ENCODE measurements around the gene SPOCK1.

The SPOCK1 gene

GRCh38 chr5:137410234-137411010 is 88.7 kb downstream of the SPOCK1 start:
- CTCF ChIA-PET = interaction anchor here (1.0 kb wide), 1 partner anchor 59 kb away, joined by 3 read pairs; no protein-coding TSS in a partner anchor
- no peak for TF ChIP-seq CTCF (IDR thresholded peaks at IDR 0.05; ENCODE audit: control extremely low read depth, extremely low read depth, low read depth, missing control alignments)
- POLR2A ChIA-PET = no interaction called here
- no peak for DNase-seq (ENCODE audit: extremely low spot score)

GRCh38 chr5:137409736-137410135 is 89.4 kb downstream of the SPOCK1 start:
- CTCF ChIA-PET = interaction anchor here (1.0 to 1.4 kb wide), 2 partner anchors 51 to 59 kb away, joined by 3 to 5 read pairs; no protein-coding TSS in a partner anchor
- POLR2A ChIA-PET = no interaction called here
- no peak for DNase-seq (ENCODE audit: extremely low spot score)
- TF ChIP-seq CTCF (IDR thresholded peaks at IDR 0.05; ENCODE audit: control extremely low read depth, extremely low read depth, low read depth, missing control alignments) = no peak

GRCh38 chr5:137407090-137407489 is 92.0 kb downstream of the SPOCK1 start:
- POLR2A ChIA-PET = no interaction called here
- CTCF ChIA-PET = interaction anchor here (1.0 to 1.5 kb wide), 3 partner anchors 8 to 36 kb away, joined by 3 to 4 read pairs (median 3); no protein-coding TSS in a partner anchor
- TF ChIP-seq CTCF (IDR thresholded peaks at IDR 0.05; ENCODE audit: control extremely low read depth, extremely low read depth, low read depth, missing control alignments) = no peak
- DNase-seq (ENCODE audit: extremely low spot score) = no peak

- TF ChIP-seq CTCF (IDR thresholded peaks at IDR 0.05; ENCODE audit: control extremely low read depth, extremely low read depth, low read depth, missing control alignments) = no peak
- ChIA-PET CTCF (interaction anchor here (0.9 to 1.1 kb wide), 2 partner anchors 61 to 84 kb away, joined by 3 to 4 read pairs; no protein-coding TSS in a partner anchor), POLR2A (no interaction called here)
- no peak for DNase-seq (ENCODE audit: extremely low spot score)
Measured at GRCh38 chr5:137405393-137405792, 93.7 kb downstream of the SPOCK1 start.

GRCh38 chr5:137403869-137404268 is 95.3 kb downstream of the SPOCK1 start:
- no peak for DNase-seq (ENCODE audit: extremely low spot score)
- POLR2A ChIA-PET = no interaction called here
- CTCF ChIA-PET = no interaction called here
- no peak for TF ChIP-seq CTCF (IDR thresholded peaks at IDR 0.05; ENCODE audit: control extremely low read depth, extremely low read depth, low read depth, missing control alignments)

- TF ChIP-seq CTCF (IDR thresholded peaks at IDR 0.05; ENCODE audit: control extremely low read depth, extremely low read depth, low read depth, missing control alignments) = no peak
- CTCF ChIA-PET = no interaction called here
- POLR2A ChIA-PET = no interaction called here
- no peak for DNase-seq (ENCODE audit: extremely low spot score)
Measured at GRCh38 chr5:137402436-137403187, 96.5 kb downstream of the SPOCK1 start.

All from GM10248 (cell line).